ENCODE data around the gene SMPD4.
"Not testable (repeated sequence)": the region's sequence is repeated elsewhere in the genome, so short reads cannot be mapped to it uniquely, and the experiment has no call there.

DNA sequence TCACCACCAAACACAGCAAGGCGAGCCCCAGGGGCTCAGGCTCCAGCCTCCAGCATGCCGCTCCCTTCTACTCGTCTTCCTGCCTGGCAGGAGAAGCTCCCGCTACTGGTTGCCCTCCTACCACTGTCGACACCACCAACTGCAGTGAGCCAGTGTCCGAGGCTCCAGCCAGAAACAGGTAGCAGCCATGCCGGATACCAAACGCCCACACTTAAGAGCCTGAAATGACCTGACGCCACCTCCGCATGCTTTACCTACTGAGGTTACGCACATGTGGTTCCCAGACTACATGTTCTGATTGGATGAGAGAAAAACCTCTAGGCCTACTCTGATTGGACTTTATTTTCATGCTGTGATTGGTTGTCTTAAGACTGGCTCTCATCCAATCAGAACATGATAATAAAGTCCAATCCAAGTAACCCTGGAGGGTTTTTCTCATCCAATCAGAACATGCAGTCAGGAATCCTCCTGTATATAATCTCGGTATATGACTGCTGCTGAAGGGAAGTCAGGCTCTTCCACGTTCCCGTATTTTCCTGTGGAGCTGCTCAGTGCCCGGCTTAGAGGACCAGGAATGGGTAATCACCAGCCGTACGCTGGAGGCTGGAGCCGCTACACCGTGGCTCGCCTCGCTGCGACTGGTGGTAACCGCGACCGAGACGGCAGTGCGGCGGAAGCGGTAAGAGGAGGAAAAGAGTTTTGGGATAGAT, 52.1 kb downstream of the SMPD4 start, which contains the start of gene POTEF:
- not testable (repeated sequence) for TF ChIP-seq CTCF, POLR2A (IDR thresholded peaks at IDR 0.05)

All from esophagus squamous epithelium (tissue), 4 donors.